NCI-H1436 treated with DMSO at 0.1 percent for 48 hours (cell line): ENCODE results near the gene USP6NL.

ENCODE experiments used
- DNase-seq: peaks from one replicate; lab custom pipeline; 2025; lab: John Stamatoyannopoulos, UW

Gene USP6NL

DNA sequence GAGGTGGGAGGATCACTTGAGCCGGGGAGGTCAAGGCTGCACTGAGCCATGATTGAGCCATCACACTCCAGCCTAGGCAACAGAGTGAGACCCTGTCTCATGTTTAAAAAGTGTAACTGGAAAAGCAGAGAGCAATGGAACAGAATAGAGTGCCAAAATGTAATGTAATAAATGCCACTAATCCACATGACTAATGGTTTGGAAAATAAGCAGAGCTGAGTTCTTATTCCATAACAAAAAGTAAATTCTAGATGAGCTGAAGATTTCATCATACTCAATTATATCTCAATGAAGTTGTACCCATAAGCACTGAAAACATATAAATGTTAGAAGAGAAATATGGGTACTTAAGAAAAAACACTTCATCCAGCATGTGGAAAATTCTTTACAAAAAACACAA, 132.6 kb downstream of the USP6NL start:
- DNase-seq = no peak

DNA sequence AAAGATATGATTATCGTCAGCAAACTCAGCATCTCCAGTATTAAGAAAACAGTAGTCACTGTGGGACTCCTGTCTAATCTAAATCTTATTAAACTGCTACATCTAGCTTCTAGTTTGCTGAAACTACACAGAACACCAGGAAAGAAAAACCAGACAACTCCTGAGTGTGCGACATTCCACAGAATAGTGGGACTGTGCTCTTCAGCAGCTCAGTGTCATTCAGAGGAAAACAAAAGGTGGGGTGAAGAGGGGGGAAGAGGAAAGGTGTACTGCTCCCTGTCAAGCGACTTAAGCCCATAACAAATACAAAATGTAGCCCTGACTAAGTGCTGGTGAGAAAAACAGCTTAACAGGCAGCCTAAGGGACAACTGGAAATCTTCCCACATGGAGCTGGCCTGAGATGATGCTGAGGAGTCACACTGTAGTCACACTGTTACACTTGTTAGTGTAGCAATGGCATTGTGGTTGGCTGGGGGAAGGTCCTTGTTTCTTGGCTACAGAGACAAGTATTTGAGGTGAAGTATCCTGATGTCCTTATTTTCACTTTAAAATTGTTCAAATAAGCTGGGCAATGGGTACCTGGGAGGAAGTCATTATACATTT, 135.5 kb downstream of the USP6NL start:
- no peak for DNase-seq

DNA sequence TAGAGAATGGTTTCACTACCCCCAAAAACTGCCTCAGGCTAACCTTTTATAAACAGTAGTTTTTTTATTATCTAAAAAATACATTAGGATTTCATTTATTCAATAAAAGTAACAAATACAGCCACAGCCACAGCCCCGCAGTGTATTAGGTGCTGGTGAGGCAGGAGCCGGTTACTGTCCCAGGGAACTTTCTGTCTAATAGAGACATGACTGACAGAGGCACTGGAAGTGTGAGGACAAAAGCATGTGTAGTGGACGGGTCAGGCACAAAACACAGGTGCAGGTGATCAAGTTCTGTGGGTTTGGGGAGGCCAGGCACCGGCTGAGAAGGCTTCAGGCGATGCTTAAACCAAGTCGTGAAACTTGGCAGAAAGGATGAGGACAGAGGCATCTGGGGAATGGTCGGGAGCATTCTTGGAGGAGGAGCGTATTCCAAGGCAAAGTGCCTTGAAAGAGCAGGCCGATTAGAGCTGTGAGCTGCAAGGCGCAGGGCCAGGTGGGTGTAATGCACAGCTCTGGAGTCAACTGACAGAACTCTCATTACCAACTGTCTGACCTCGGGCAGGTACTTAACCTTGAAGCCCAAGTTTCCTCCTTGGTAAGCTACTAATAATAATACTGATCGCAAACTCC, 138.2 kb downstream of the USP6NL start:
- no peak for DNase-seq

DNA sequence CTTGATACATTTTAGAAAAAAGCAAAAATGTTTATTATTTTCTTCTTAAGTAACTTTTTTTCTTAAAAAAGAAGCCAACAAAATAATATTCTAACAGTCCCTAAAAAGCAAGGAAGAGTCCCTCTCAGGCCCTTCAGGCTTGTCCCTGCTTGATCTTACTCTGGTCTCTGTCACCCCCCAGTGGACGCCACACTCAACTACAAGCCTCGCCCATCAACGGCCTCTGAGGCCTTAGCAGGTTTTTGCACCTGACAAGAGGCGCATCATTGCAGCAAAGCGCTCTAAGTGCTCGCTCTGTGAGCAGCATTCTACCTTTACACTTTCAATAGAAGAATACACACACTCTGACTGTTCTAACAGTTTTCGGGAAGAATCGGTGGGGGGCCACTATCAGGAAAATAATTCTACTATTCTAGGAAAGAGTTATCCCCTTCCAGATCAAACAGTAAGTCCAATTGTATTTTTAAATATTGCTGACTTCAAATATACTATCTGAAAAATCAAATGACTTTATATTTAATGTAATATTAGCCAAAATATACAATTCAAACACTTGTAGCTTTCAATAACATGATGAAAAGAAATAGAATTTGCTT, 139.2 kb downstream of the USP6NL start:
- DNase-seq = no peak

DNA sequence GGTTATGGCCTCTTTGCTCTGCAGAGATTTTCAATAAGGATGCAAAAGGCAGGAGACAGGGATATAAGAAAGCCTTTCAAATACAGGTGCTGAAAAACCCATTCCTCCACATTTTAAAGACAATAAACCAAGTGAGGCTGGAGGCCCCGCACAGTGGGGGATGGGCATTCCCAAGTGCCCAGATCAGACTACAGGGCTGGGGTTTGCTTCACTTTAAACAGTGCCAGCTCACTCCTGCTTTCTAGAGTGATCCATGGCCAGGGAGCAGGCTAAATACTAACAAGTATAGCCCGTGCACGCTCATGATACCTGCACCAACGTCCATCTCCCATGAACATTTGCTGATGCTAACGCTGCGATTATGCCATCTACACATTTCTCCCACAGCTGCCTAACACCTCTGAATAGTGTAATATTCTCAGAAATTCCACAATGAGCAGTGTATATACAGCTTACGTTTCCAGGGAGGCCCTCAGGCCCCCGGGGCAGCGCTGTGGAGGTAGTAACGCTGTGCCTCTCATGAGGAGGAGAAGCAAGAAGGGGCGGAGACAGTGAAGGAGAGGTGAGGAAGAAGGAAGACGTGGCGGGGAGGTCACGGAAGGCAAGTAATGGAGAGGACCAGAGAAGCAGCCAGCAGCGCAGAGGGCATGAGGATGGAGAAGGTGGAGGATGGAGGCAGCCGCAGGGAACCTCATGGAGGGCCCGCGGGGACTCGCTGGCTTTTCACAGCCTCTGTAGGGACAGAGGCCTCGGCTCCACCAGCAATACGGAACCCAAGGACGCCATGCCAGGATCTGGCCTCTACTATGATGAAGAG, 141.7 kb downstream of the USP6NL start:
- DNase-seq = no peak

DNA sequence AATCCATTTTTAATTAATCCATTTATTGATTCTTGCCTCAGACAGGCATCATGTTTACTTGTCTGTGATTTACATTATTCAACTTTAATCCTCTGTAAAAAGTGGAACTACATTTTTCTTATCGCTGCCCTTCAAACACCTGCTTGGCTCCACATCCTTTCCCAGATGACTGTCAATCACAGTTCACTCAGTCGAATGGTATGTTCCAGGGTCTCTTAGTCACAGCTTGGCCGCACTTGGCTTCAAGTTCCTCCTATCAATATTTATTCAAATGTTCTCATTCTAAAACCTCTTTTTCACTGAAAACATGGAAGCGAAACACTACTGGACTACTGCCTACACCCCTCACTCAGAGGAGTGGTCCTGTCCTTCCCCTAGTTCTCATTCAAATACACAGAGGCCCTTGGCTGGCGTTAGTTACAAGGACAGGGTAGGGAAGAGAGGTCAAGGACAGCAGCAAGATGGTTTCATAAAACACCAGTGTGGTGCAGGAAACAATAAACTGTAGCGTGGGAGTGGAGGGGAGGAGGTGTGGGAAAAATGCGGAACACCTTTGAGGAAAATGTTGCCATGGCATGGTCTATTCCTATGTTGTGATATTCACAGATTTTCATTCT, 143.2 kb downstream of the USP6NL start:
- no peak for DNase-seq

DNA sequence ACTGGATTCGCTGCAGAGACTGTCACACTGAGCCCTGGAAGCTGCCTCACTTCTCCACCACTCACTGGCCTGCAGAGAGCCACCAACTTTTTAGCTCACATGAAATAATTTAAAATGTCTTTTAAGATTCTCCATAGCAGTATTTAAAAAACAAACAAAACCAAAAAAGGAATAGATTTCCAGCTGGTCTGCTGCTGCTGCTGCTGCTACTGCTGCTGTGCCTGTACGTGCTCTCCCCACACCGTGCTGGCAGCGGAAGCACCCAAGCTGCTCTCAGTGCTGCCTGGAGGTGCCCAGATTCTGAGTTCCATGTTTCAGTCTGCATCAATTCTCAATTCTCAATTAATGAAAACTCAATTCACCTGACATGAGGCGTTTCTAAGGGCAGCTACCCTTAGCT, 146.0 kb downstream of the USP6NL start:
- no peak for DNase-seq

DNA sequence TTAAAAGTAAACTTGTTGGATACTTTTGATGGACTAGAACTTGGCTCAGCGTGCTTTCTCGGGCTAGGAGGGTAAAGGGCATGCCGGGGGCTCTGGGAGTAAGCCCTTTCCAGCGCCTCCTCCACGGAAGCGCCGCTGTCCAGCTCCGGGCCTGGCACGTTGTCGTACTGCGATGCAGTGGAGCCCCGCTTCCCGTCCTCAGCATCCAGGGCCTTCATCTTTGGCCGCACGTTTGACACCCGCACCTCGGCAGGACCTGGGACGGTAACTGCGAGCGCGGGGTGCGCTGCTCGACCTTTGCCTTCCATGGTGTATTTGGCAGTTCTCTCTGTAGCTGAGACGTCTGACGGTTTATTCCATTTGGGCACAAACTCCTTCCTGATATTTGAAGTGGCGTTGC, 148.3 kb downstream of the USP6NL start:
- no peak for DNase-seq

DNA sequence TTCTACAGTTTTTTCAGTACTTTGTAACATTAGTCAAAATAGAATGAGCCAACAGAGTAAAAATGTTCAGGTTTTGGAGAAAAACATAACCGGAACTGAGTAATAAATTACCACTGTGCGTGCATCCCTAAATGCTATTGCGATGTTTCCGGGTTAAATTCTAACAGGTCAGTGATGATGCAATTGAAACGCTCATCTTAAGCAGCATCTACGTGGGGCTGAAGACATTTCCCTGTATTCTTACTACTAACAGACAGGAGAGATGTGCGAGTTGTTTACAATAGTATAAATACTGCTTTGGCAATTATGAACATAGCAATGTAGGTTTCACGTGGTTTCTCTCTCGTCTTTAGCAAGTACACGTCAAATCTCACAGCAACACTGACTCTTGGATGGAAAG, 149.4 kb downstream of the USP6NL start:
- no peak for DNase-seq

DNA sequence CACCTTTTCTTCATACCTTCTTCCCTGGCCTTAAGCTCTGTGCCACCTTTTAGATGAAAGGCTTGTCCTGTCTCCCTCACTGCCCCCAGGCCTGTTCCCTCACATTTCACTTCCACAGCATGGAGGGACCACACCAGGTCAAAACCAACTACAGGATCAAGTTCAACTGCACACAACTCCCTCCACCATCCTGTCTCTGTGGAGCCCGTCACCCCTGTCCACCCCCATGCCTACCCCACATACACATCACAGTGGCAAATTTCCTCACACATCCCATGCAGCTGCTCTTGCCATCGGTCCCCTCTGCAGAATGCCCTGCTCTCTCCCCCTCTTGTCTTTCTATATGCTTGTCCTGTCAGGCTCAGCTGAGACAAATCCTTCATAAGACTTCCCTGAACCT, 154.1 kb downstream of the USP6NL start:
- no peak for DNase-seq

DNA sequence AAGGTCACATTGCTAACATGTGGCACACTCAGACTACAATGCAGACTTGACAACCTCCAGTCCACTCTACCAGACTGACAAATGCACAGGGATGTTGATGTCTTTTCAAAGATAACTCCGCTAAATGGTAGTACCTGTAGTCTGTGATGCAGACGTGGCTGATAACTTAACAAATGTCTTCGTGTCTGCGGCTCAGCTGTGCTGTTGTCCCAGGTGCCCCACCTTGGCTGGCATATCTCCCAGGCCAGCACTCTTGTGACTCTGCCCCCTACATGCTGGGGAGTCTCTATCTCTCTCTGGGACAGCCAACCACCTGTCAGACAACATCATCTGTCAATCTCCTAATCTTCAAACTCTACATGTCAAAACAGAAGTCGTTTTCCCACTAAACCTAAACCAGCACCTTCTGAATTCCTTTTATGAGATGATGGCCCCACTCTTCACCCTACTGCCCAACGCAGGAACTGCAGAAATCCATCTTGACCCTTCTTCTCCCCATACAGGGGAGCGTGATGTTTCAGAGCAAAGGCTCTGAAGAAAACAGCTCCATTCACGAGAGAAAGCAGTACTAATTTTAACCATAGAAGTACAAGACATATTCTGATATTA, 156.4 kb downstream of the USP6NL start:
- DNase-seq = no peak

DNA sequence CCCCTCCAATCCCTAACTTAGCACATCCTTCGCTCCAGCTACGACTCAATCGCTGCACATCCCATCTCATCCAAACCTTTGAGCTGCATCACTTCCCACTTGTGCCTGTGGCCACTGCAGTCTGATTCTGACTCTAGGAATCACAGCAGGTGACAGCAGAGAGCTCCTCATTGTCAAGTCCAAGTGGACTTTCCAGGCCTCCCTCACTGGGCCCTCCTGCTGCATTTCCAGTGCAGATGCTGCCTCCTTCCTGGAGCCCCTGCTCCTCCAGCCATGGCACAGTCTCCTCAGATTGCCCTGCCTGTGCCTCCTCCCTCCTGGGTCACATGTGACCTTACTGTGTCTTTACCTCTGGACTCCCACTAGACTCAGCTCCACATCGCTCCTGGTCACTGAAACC, 157.3 kb downstream of the USP6NL start:
- DNase-seq = no peak

DNA sequence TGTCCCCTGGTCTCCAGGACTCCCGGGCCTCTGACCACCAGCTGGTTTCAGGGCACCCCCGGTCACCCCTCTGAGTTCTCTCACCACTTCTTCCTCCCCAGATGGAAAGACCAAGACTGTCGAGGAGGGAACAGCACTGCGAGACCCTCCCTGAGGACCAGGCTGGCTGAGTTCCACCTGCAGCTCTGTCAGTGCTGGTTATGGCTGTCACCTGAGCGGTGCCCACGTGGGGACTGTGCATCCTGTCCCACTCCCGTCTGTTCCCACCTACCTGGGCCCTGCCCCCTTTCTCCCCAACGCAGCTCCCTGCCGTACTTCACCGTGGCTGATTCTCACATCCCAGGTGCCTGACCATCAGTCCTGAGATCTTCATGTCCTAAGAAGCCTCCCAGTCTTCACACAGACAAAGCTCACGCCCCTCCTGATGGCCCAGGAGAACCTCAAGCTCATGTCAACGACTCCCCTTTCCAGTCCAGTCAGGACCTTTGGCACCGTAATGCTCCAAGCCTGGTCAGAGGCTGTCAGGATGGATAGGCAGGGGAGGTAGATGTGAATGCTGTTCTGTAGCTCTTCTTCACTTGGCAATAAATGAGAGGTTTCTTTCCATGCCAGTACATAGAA, 159.7 kb downstream of the USP6NL start:
- no peak for DNase-seq

DNA sequence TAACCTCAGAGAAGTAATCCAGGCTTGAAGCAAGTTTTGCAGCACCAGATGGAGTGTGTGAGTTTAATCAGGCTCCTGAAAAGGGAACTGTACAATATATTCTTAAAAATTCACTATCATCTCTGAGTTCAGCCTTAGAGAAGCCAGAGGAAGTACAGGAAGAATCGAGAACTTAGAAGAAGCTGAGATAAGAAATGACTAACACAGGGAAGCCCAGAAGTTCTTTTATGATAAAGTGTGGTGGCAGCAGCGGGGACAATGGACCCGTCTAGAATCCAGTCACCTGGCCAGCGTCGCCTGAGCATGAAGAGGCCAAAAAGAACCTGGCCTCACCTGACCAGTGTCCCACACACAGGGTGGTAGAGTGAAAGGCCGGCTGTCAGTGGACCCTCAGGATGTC, 161.0 kb downstream of the USP6NL start:
- DNase-seq = no peak

DNA sequence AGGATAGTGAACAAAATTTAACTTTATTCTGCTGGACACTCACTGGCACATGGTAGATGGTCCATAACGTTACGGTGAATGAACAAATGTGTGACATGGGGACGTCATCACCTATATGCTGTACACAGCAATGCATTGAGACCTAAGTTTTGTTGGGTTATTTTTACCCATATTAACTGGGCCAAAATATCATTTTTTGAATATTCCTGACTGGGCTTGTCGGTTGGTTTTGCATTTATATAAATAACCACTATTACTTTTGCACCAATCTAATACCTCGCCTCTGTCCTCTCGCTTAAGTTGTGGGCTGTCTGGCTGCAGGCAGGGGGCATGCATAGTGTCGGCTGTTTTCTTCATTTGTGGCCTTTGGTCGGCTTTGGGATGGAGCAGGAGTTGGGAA, 161.7 kb downstream of the USP6NL start:
- DNase-seq = no peak

DNA sequence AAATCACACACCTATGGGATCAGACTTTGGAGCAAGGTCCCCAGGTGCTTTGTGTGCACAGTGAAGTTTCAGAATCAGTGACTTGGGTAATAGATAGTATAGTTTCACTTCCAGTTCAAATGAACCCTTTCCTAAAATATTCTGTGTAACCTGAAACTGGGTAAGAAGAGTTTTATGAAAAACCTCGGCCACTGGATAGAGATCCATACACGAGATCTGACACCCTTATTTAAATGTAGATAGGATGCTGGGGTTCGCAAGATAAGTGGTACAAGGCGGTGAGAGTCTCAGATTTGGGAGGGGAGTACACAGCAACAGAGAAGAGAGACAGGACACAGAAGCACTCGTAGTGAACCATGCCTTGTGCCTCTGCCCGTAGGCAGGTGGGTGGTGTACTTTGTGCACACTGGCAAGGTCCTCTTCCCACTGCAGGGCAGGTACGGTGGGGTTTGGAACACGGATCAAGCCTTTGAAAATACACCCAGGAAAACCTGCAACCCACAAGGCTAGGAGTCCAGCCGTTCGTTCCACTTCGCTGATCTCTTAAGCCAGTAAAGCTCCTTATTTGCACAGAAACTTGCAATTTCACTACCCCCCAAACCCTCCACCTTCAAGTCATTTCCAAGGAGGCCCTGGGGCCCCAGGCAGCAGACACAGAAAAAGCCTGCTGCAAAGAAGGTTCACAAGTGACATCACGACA, 162.8 kb downstream of the USP6NL start:
- no peak for DNase-seq

DNA sequence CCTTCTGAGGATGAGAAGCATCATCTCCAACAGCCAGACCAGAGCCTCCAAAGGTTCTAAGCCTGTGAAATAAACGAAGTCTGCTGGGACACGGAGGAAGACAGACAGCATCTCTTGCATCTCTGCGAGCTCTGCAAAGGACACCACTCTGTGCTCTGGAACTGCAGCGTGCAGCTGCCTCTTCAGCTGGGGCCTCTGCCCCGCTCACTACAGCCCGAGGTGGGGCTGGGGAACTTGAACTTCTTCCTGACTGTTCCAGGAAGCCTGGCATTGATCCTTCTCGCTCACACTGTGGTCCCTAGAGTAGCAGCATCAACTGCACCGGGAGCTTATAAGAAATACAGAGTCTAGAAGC, 163.3 kb downstream of the USP6NL start:
- DNase-seq = no peak

DNA sequence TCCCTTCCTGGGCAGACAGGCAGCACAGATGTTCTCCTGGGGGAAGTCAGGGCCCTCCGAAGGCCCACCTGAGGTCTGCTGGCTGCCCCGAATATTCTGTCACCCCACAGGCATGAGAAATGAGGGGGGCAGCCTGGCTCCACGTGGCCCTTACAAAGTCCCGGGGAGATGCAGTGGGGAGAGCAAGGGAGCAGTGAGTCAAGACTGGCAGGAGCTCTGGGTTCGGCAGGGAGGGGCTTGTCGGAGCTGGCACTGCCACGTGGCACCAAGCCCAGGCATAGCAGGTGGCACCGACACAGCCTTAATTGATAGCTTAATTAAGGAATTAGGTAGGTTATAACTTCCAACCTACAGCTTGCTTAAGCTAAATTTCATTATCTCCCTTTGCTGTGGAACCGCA, 163.9 kb downstream of the USP6NL start:
- no peak for DNase-seq

DNA sequence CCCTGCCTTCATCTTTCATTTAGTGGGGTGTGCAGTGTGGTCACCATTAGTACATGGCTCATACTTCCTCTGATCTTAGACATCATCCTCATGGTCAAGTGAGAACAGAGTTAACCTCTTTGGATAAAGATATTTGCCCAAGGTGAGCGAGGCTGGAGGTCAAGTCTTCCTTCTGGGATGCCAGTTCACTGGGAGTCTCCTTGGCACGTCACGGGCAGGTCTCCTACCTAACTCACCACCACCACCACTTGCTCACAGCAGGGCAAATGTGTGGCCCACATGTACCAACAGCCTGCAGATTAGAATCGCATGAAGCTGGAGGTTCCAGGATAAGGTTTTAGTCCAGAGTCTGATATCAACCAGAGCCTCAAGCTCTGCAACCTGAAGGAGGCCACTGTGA, 164.6 kb downstream of the USP6NL start:
- DNase-seq = no peak

DNA sequence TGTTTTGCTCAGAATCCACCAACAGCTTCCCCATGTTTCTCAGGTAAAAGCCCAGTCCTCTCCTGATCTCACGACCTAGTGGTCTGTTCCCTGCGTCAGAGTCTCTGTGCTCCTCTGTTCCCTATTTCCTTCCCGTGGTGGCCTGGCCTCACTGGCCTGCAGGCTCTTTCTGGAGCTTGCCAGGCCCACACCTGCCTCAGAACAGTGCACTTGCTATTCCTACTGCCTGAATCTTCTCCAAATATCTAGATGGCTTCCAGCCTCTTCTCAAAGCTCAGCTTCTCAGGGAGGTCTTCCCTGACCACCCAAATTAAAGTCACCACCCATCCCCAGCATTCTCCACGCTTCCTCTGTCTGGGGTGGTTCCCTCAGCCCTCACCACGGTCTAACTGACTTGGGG, 165.3 kb downstream of the USP6NL start:
- DNase-seq = no peak

DNA sequence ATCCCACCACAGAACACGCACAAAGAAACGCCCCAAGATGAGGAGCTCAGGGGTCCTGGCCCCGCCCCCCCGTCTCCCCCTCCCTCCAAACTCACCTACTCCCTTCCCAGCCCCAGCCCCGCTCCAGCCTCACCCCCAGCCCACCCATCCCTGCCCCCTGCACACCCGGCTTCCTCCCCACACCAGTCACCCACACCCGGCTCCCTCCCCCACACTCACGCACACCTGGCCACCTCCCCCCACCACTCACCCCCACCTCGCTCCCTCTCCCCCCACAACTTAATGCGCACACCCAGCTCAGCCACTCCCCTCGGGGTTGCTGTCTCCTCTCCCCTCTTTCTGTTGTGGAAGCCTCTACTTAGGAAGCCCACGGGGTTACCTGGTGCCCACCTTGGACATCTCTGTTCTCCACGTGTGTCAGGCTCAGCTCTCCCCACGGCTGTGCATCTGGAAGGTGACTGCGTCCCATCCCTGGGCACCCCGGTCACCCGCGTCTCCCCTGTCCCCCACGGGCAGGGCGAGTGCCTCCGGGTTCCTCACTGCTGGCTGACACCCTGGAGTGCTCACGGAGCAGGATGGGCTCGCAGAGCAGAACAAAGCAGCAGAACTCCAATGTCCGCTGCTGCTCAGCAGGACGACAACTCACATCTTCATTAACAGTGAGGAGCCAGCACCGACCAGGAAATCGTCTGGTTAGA, 166.8 kb downstream of the USP6NL start:
- no peak for DNase-seq
